Panc1 (cell line): Measurements from ENCODE around the gene LPP. TPM values are rescaled to one million over a fixed set of nuclear protein-coding genes. Genes with fewer than 3 reads are reported as not detected.

Source experiments
- ATAC-seq: fragments of 200-7000 bp; cut with Tn5 transposase; 2 replicates; pipeline ENCODE4 v1.9.1; 2020; ENCODE audit warnings: mild to moderate bottlenecking, moderate library complexity
- BruUV-seq: library from RNA; stranded (reverse); fragments of 400-500 nt; replicated peaks from 2 replicates; lab custom pipeline; 2021; lab: Mats Ljungman, UMichigan
- CTCF ChIA-PET: fragments of 300-600 bp; sonication (Branson Sonifier 250); formaldehyde crosslinking; loops from one replicate; lab custom pipeline; 2022; ENCODE audit warnings: antibody characterized with exemption; lab: Charles Lee
- POLR2A ChIA-PET: fragments of 300-600 bp; sonication (Branson Sonifier 250); formaldehyde crosslinking; loops from one replicate; lab custom pipeline; 2022; ENCODE audit warnings: antibody characterized with exemption; lab: Charles Lee
- DNase-seq: peaks from one replicate; pipeline ENCODE4 v3.0.0-alpha.2; 2010; ENCODE audit warnings: low read depth, low spot score
- H3K27ac ChIP-seq: 2 replicates; pipeline ENCODE4 v1.5.1; 2011; ENCODE audit warnings: mild to moderate bottlenecking, low read length, inconsistent platforms
- H3K27me3 ChIP-seq: fragments of 200-500 bp; sonication (Bioruptor generic); 2 replicates; pipeline ENCODE4 v1.6.0; 2014; ENCODE audit warnings: low read length, inconsistent platforms; ENCODE audit not compliant: control insufficient read depth, insufficient read depth
- H3K36me3 ChIP-seq: fragments of 200-500 bp; sonication (Bioruptor generic); 2 replicates; pipeline ENCODE4 v1.5.1; 2014; ENCODE audit warnings: inconsistent platforms, mild to moderate bottlenecking, low read length, moderate library complexity; ENCODE audit not compliant: control insufficient read depth, insufficient read depth
- H3K4me1 ChIP-seq: 2 replicates; pipeline ENCODE4 v1.5.1; 2011; ENCODE audit warnings: inconsistent platforms, mild to moderate bottlenecking, low read length, moderate library complexity; ENCODE audit not compliant: control insufficient read depth, insufficient read depth
- H3K4me3 ChIP-seq, 2 experiments: 2 replicates each; pipeline ENCODE4 v1.5.1; 2011 to 2012; ENCODE audit warnings: low read depth in 2 of 2, low read length in 2 of 2, mild to moderate bottlenecking in 2 of 2, inconsistent platforms in 1 of 2, moderate library complexity in 1 of 2
- H3K9me3 ChIP-seq: fragments of 200-500 bp; sonication (Bioruptor generic); 2 replicates; pipeline ENCODE4 v1.5.1; 2014; ENCODE audit warnings: low read depth, mild to moderate bottlenecking, inconsistent platforms, low read length, moderate library complexity; ENCODE audit not compliant: control insufficient read depth, insufficient read depth
- CTCF ChIP-seq: fragments of 450-650 bp; IDR thresholded peaks from 2 replicates; pipeline ENCODE4 v1.5.1; 2017; ENCODE audit warnings: mild to moderate bottlenecking
- POLR2AphosphoS5 ChIP-seq: IDR thresholded peaks from 2 replicates; pipeline ENCODE4 v1.6.1; 2012; ENCODE audit warnings: mild to moderate bottlenecking, low read depth, low read length, moderate library complexity
- REST ChIP-seq, 2 experiments: IDR thresholded peaks; 2 replicates each; pipeline ENCODE4 v1.6.1; 2011 to 2012; ENCODE audit warnings: low read depth in 2 of 2, control low read depth in 1 of 2, low read length in 1 of 2, mild to moderate bottlenecking in 1 of 2, moderate library complexity in 1 of 2; ENCODE audit not compliant: insufficient read depth in 1 of 2
- SIN3A ChIP-seq: IDR thresholded peaks from 2 replicates; pipeline ENCODE4 v1.6.1; 2012; ENCODE audit warnings: low read depth, mild to moderate bottlenecking, low read length, moderate library complexity, borderline replicate concordance; ENCODE audit not compliant: insufficient read depth
- TCF7L2 ChIP-seq: IDR thresholded peaks from 2 replicates; pipeline ENCODE4 v1.6.1; 2011; ENCODE audit warnings: mild to moderate bottlenecking, low read depth, low read length, inconsistent platforms
- in situ Hi-C: cut with HindIII; loops from 2 replicates; pipeline ENCODE4 v1.10.0; 2016; ENCODE audit warnings: low sequenced_read_pairs, low pct_unique_long_range_greater_than_20kb
- intact Hi-C: fragments of 100-400 bp; cut with micrococcal nuclease; formaldehyde crosslinking; loops from one replicate; pipeline ENCODE4 v1.10.0; 2022; ENCODE audit not compliant: unreplicated experiment
- total RNA-seq: library from RNA; stranded (reverse); gene quantifications from one replicate; pipeline ENCODE4 v1.2.1, GENCODE V29; 2021; ENCODE audit not compliant: unreplicated experiment

Gene LPP
- total RNA-seq, 1 experiment from 2014 or later, result 90.0 TPM

- H3K4me3 ChIP-seq, result no peak overlapping the region
- intact Hi-C loops, result no loop called here
- no peak for DNase-seq
- H3K36me3 ChIP-seq, result no peaks in the 10 kb centered on the region
- H3K27ac ChIP-seq, result no peak overlapping the region
- BruUV-seq, result no TSS peak
- POLR2A ChIA-PET, result no interaction called here
- no peaks in the 10 kb centered on the region for H3K9me3 ChIP-seq
- CTCF ChIA-PET, result no interaction called here
- H3K4me1 ChIP-seq, result no peaks in the 10 kb centered on the region
- no peaks in the 10 kb centered on the region for H3K27me3 ChIP-seq
- TF ChIP-seq REST (IDR thresholded peaks at IDR 0.05; ENCODE audit: insufficient read depth in 1 of 2, low read depth in 2 of 2, low read length in 1 of 2) (no peak), CTCF (no peak), POLR2AphosphoS5 (no peak), TCF7L2 (no peak), SIN3A (no peak)
- ATAC-seq, result no peak
- in situ Hi-C loops, result no loop called here
Measured at GRCh38 chr3:188369526-188369925, 215.6 kb downstream of the LPP start.

- intact Hi-C loops, result no loop called here
- H3K27ac ChIP-seq, result no peak overlapping the region
- ChIA-PET POLR2A (no interaction called here), CTCF (no interaction called here)
- ATAC-seq (no peak), DNase-seq (no peak)
- TF ChIP-seq POLR2AphosphoS5 (no peak), CTCF (no peak)
- H3K4me3 ChIP-seq, result no peak overlapping the region
- H3K4me1 ChIP-seq, result no peaks in the 10 kb centered on the region
- no peaks in the 10 kb centered on the region for H3K9me3 ChIP-seq
- no TSS peak for BruUV-seq
- H3K36me3 ChIP-seq, result no peaks in the 10 kb centered on the region
- in situ Hi-C loops, result no loop called here
- H3K27me3 ChIP-seq, result no peaks in the 10 kb centered on the region
Measured at GRCh38 chr3:188370081-188370830, 216.3 kb downstream of the LPP start.
